Hepatocyte (in vitro differentiated cells): ENCODE results near the gene SLC6A8.

Experiments
- EZH2phosphoT487 ChIP-seq: fragments of 200-600 bp; sonication (generic); IDR thresholded peaks from one replicate; pipeline ENCODE4 v1.6.1; 2018; ENCODE audit warnings: antibody characterized with exemption, mild to moderate bottlenecking, low read depth, moderate library complexity; ENCODE audit not compliant: unreplicated experiment, severe bottlenecking
- TF ChIP-seq, protein P1 (sequence below): fragments of 200-600 bp; sonication (generic); IDR thresholded peaks from 2 replicates; pipeline ENCODE4 v1.5.1; 2016; ENCODE audit warnings: antibody characterized with exemption, mild to moderate bottlenecking; ENCODE audit not compliant: poor library complexity

DNA sequence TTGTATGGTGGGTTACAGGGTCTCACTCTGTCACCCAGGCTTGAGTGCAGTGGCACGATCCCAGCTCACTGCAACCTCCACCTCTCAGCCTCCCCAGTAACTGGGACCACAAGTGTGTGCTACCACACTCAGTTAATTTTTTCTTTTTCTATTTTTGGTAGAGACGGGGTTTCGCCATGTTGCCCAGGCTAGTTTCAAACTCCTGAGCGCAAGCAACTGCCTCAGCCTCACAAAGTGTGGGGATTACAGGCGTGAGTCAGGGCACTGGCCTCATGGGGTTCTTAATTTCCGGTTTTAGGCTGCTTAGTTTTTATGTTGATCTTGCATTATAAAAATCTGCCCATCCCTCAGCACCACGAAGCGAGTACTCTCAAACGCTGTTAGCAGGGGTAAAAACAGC lies 29.7 kb downstream of the SLC6A8 start:
- TF ChIP-seq, protein P1, sequence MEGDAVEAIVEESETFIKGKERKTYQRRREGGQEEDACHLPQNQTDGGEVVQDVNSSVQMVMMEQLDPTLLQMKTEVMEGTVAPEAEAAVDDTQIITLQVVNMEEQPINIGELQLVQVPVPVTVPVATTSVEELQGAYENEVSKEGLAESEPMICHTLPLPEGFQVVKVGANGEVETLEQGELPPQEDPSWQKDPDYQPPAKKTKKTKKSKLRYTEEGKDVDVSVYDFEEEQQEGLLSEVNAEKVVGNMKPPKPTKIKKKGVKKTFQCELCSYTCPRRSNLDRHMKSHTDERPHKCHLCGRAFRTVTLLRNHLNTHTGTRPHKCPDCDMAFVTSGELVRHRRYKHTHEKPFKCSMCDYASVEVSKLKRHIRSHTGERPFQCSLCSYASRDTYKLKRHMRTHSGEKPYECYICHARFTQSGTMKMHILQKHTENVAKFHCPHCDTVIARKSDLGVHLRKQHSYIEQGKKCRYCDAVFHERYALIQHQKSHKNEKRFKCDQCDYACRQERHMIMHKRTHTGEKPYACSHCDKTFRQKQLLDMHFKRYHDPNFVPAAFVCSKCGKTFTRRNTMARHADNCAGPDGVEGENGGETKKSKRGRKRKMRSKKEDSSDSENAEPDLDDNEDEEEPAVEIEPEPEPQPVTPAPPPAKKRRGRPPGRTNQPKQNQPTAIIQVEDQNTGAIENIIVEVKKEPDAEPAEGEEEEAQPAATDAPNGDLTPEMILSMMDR: no peak
- no peak for TF ChIP-seq EZH2phosphoT487
